A673 (cell line): ENCODE measurements around the gene RPS18. TPM values are rescaled to one million over a fixed set of nuclear protein-coding genes. Genes with fewer than 3 reads are reported as not detected.

Experiments used
- BruUV-seq: library from RNA; stranded (reverse); fragments of 400-500 nt; replicated peaks from 2 replicates; lab custom pipeline; 2021; lab: Mats Ljungman, UMichigan
- CTCF ChIA-PET: fragments of 300-600 bp; sonication (Branson Sonifier 250); formaldehyde crosslinking; loops from one replicate; lab custom pipeline; 2022; ENCODE audit warnings: antibody characterized with exemption; lab: Charles Lee
- POLR2A ChIA-PET: fragments of 300-600 bp; sonication (Branson Sonifier 250); formaldehyde crosslinking; loops from one replicate; lab custom pipeline; 2022; ENCODE audit warnings: antibody characterized with exemption; ENCODE audit not compliant: low non-redundant PET; lab: Charles Lee
- DNase-seq: peaks from one replicate; pipeline ENCODE4 v3.0.0-alpha.2; 2015; ENCODE audit warnings: low spot score
- H3K27ac ChIP-seq: fragments of 200-600 bp; sonication (generic); 2 replicates; pipeline ENCODE4 v1.5.1; 2016; ENCODE audit warnings: mixed run types, low read depth, mild to moderate bottlenecking, mixed read lengths, antibody characterized with exemption, low read length; ENCODE audit not compliant: poor library complexity, severe bottlenecking
- H3K27me3 ChIP-seq: fragments of 200-600 bp; sonication (generic); replicated peaks from 2 replicates; pipeline ENCODE4 v1.6.1; 2017; ENCODE audit warnings: mixed run types, low read depth, mild to moderate bottlenecking, mixed read lengths, antibody characterized with exemption, low read length; ENCODE audit not compliant: insufficient read depth, poor library complexity
- H3K36me3 ChIP-seq: fragments of 200-600 bp; sonication (generic); 2 replicates; pipeline ENCODE4 v1.6.1; 2016; ENCODE audit warnings: mixed run types, mild to moderate bottlenecking, mixed read lengths, antibody characterized with exemption, low read length; ENCODE audit not compliant: insufficient read depth, poor library complexity, severe bottlenecking
- H3K4me1 ChIP-seq: fragments of 200-600 bp; sonication (generic); 2 replicates; pipeline ENCODE4 v1.6.1; 2017; ENCODE audit warnings: mixed run types, mild to moderate bottlenecking, mixed read lengths, antibody characterized with exemption, low read length; ENCODE audit not compliant: insufficient read depth, poor library complexity, severe bottlenecking
- H3K4me3 ChIP-seq: fragments of 200-600 bp; sonication (generic); 2 replicates; pipeline ENCODE4 v1.5.1; 2016; ENCODE audit warnings: low read depth, mixed run types, mild to moderate bottlenecking, mixed read lengths, low read length; ENCODE audit not compliant: poor library complexity, severe bottlenecking
- H3K9me3 ChIP-seq: fragments of 200-600 bp; sonication (generic); 2 replicates; pipeline ENCODE4 v1.6.1; 2016; ENCODE audit warnings: mixed run types, low read depth, mild to moderate bottlenecking, mixed read lengths, antibody characterized with exemption, low read length; ENCODE audit not compliant: poor library complexity, severe bottlenecking
- EZH2 ChIP-seq: fragments of 200-600 bp; sonication (generic); IDR thresholded peaks from 2 replicates; pipeline ENCODE4 v1.6.1; 2017; ENCODE audit warnings: borderline replicate concordance, low read depth, mild to moderate bottlenecking, mixed read lengths, antibody characterized with exemption, low read length; ENCODE audit not compliant: poor library complexity, severe bottlenecking
- intact Hi-C: fragments of 100-400 bp; cut with micrococcal nuclease; formaldehyde crosslinking; loops from one replicate; pipeline ENCODE4 v1.10.0; 2022; ENCODE audit not compliant: unreplicated experiment
- total RNA-seq: library from RNA; stranded (reverse); gene quantifications from 2 replicates; pipeline ENCODE4 v1.2.3, GENCODE V29; 2021
- TF ChIP-seq, protein P1 (sequence below): fragments of 300-800, 200-600 bp; sonication (generic); conservative IDR thresholded peaks from 2 replicates; pipeline ENCODE4 v1.5.1; 2017; ENCODE audit warnings: low read depth, mild to moderate bottlenecking, antibody characterized with exemption, low read length, moderate library complexity, mixed read lengths

The RPS18 gene
- total RNA-seq, 1 experiment from 2014 or later, result 1,781 TPM

GRCh38 chr6:33250731-33251130 is 21.1 kb upstream of the RPS18 start:
- CTCF ChIA-PET, result no interaction called here
- H3K36me3 ChIP-seq, result peaks cover 3% of the 10 kb centered on the region
- TF ChIP-seq, protein P1, sequence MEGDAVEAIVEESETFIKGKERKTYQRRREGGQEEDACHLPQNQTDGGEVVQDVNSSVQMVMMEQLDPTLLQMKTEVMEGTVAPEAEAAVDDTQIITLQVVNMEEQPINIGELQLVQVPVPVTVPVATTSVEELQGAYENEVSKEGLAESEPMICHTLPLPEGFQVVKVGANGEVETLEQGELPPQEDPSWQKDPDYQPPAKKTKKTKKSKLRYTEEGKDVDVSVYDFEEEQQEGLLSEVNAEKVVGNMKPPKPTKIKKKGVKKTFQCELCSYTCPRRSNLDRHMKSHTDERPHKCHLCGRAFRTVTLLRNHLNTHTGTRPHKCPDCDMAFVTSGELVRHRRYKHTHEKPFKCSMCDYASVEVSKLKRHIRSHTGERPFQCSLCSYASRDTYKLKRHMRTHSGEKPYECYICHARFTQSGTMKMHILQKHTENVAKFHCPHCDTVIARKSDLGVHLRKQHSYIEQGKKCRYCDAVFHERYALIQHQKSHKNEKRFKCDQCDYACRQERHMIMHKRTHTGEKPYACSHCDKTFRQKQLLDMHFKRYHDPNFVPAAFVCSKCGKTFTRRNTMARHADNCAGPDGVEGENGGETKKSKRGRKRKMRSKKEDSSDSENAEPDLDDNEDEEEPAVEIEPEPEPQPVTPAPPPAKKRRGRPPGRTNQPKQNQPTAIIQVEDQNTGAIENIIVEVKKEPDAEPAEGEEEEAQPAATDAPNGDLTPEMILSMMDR, result no peak
- no peak for TF ChIP-seq EZH2
- BruUV-seq, result no TSS peak
- H3K27me3 ChIP-seq, result no peaks in the 10 kb centered on the region
- H3K27ac ChIP-seq, result no peak overlapping the region
- H3K4me3 ChIP-seq, result no peak overlapping the region
- no peaks in the 10 kb centered on the region for H3K9me3 ChIP-seq
- H3K4me1 ChIP-seq, result peaks cover 16% of the 10 kb centered on the region
- no peak for DNase-seq
- intact Hi-C loops, result no loop called here
- POLR2A ChIA-PET, result interaction anchor here (0.6 kb wide), 1 partner anchor 95 kb away, joined by 21 read pairs; no protein-coding TSS in a partner anchor

DNA sequence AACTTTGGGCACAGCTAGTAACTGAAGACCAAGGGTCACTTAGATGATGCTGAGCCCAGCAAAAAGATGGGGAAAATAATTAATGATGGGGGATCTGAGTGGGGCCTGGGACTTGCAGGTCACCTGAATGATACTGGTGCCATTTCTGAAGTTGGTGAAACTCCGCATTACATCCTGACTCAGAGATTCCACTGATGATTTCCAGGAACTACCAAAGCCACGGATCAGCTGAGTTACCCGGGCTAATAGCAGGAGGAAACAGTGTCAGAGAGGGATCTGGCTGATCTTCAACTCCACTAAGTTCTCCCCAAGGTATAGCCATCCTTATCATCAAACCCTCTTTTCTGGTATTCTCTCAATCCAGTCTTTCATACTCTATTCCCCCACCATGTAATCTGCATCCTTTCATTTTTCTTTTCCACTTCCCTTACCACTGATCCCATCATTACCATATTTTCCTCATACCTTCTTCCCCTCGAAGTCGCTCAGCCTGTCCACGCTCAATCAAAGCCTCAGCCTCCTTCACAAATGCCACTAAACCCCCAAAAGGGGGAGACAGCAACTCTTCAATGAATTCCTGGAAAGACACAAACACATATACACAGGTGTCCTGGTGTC is 20.4 kb upstream of the RPS18 start:
- no peak for DNase-seq
- Histone ChIP-seq H3K4me3 (no peak overlapping the region), H3K36me3 (peaks cover 3% of the 10 kb centered on the region), H3K27me3 (no peaks in the 10 kb centered on the region), H3K9me3 (no peaks in the 10 kb centered on the region), H3K27ac (no peak overlapping the region), H3K4me1 (peaks cover 16% of the 10 kb centered on the region)
- ChIA-PET CTCF (no interaction called here), POLR2A (no interaction called here)
- BruUV-seq, result no TSS peak
- intact Hi-C loops, result no loop called here
- TF ChIP-seq EZH2, result no peak
- TF ChIP-seq, protein P1, result no peak

- CTCF ChIA-PET, result no interaction called here
- no TSS peak for BruUV-seq
- H3K27me3 ChIP-seq, result no peaks in the 10 kb centered on the region
- TF ChIP-seq, protein P1, result no peak
- TF ChIP-seq EZH2, result no peak
- intact Hi-C loops, result no loop called here
- H3K9me3 ChIP-seq, result no peaks in the 10 kb centered on the region
- peaks cover 3% of the 10 kb centered on the region for H3K36me3 ChIP-seq
- H3K4me3 ChIP-seq, result no peak overlapping the region
- POLR2A ChIA-PET, result no interaction called here
- H3K4me1 ChIP-seq, result peaks cover 15% of the 10 kb centered on the region
- H3K27ac ChIP-seq, result no peak overlapping the region
- DNase-seq, result no peak
Measured at GRCh38 chr6:33252759-33253158, 19.1 kb upstream of the RPS18 start.
